ENCODE measurements around the gene IRF2BP1.

The IRF2BP1 gene

GRCh38 chr19:45860359-45861259, 25.3 kb downstream of the IRF2BP1 start:
- no peak for DNase-seq

- DNase-seq: no peak
Measured at GRCh38 chr19:45854167-45854778, 31.7 kb downstream of the IRF2BP1 start.

- no peak for DNase-seq
Measured at GRCh38 chr19:45852983-45853382, 33.0 kb downstream of the IRF2BP1 start.

DNA sequence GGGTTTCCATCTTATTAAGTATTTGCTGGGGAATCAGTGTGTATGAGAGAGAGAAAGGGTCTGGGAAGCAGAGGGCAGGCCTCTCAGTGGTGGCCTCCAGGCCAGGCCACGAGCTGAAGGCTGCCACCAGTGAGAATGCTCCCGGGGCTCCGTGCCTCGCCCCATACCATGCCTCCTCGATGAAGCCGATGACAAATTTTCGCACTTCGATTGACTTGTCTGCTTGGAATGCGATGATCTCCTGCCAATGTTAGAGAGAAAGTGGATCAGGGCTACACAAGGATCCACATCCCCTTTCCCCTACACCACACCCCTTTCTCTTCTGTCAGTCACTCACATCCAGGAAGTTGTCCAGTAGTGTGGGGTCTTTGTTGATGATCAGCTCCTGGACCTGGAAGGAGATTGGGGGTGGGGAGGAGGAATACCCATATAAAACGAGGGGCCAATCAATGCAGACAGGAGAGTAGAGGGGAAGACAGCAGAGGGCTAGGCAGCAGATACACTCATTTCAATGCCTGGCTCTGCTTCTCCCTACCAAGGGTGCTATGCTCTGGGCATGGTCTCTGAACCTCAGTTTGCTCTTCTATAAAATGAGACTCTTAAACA, 33.7 kb downstream of the IRF2BP1 start:
- DNase-seq: no peak

DNA sequence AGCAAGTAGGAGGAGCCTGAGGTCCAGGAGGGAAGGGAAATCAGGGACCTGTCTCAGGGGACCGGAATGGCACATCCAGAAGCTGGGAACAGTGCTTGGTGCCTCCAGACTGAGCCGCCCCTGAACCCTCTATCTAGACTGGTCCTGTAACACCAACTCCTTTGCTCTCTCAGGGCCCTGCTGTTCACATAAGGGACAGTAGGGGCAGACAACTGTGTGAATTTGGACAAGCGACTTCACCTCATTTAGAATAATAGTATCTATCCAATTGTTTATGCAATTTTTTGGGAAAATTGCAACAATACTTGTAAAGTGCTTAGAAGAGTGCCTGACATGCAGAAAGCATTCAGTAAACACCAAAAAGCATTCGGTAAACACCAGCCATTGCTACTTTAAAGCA, 37.0 kb downstream of the IRF2BP1 start:
- no peak for DNase-seq

DNA sequence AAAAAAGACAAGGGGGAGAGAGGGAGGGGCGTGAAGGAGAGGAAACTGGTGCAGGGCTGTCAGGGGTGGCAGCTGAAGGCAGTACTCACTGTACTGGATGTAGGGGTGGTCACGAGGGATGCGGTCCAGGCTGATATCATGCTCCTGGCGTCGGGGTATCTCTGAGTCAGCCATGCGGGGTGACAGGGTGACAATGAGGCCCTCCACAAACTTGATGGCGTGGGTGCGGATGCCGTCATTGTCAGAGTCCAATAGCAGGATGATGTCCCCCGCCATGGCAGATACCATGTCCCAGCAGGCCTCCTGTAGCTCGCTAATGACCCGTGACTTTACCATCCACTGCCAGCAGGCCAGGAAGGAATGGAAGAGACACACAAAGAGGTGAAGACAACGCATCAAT, 38.3 kb downstream of the IRF2BP1 start:
- DNase-seq: no peak

DNA sequence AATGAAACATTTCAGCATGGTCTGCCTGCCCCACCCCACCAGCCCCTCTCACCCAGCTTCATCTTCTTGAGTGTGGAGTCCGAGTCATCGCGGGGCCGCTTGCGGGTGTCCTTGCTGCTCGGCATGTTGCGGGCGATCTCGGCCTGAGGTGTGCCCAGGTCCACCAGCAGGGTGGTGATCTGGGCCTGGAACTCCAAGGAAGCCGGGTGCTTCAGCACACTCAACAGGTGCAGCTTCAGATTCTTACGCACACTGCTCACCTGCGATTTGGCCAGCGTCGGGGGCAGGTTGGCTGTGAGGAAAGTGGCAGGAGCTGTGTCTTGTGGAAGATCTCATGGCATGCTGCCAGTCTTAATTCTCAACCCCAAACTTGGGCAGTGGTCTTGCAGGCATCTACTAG, 43.7 kb downstream of the IRF2BP1 start:
- DNase-seq: no peak

- DNase-seq: no peak
Measured at GRCh38 chr19:45834970-45835369, 51.0 kb downstream of the IRF2BP1 start.
